ENCODE measurements around the gene HPS4. TPM values are rescaled to one million over a fixed set of nuclear protein-coding genes. Genes with fewer than 3 reads are reported as not detected.
"Not testable (repeated sequence)": the region's sequence is repeated elsewhere in the genome, so short reads cannot be mapped to it uniquely, and the experiment has no call there.

The HPS4 gene
- total RNA-seq = 26.4 TPM
- long read RNA-seq, full-length matches to known transcripts = 1 of 42 reads
- long read RNA-seq, partial matches to known transcripts = 27 of 42 reads
- long read RNA-seq, other reads (novel, unspliced or antisense) = 14 of 42 reads

DNA sequence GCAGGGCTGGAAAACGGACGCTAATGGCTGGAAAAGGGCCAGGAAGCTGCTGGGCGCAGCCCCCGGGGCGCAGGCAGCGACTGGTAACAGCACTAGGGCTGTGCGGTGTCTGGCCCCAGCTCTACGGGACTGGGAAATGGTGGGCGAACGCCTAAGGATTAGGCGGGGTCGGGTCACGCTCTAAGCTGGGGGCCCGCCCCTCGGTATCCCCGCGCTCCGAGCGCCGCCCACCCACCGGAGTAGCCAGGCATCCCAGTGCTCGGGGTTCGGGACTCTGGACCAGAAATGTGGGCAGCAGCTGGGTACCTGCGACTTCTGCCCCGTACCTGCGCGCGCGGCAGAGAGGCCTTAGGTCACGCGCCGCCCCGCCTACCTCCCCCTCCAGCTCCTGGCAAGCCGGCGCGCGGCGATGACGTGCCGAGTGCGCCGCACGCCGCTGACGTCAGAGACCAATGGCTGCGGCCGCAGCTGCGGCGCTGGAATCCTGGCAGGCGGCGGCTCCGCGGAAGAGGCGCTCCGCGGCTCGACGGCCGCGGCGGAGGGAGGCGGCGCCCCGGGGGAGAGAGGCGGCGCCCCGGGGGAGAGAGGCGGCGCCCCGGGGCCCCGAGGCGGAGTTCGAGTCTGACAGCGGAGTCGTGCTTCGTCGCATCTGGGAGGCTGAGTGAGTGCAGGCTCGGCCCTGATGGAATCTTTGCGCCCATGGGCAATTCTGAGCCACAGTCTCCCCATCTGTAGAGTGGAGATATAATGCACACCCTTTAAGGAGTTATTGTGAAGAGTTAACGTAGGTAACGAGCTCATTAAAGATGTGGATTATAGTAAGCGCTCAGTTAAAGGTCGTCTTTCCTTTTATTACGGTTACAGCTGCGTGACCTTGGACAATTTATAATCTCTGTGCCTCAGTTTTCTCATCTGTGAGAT lies at the start of gene HPS4, which contains the start of gene SRRD:
HPS4 (minus strand) TSS at position 345 of the 921 bp plus-strand sequence. CDS start 2,021 bp downstream, outside the sequence.
SRRD (plus strand) TSS at position 439 of the 921 bp plus-strand sequence; CDS start at position 453, 14 bp downstream.
- DNase-seq (ENCODE audit: low spot score) = peak; percentile 97

DNA sequence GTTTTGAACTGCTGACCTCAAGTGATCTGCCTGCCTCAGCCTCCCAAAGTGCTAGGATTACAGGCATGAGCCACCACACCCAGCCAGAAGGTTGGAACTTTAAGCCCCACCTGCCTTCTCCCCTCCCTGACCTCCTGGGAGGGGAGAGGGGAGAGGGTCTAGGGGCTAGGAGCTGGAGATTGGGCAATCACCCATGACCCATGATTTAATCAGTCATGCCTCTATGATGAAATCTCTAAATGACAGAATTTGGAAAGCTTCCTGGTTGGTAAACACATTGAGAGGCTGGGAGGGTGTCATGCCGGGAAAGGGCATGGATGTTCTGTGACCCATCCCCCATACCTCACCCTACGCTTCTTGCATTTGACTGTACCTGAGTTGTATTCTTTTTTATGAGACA lies 45.8 kb upstream of the HPS4 start:
- DNase-seq (ENCODE audit: low spot score) = no peak

- not testable (repeated sequence) for DNase-seq (ENCODE audit: low spot score)
Observed at GRCh38 chr22:26528518-26528917, 44.9 kb upstream of the HPS4 start.

GRCh38 chr22:26527574-26528465 lies 44.2 kb upstream of the HPS4 start:
- DNase-seq (ENCODE audit: low spot score) = no peak

GRCh38 chr22:26527167-26527566 lies 43.6 kb upstream of the HPS4 start:
- no peak for DNase-seq (ENCODE audit: low spot score)

DNA sequence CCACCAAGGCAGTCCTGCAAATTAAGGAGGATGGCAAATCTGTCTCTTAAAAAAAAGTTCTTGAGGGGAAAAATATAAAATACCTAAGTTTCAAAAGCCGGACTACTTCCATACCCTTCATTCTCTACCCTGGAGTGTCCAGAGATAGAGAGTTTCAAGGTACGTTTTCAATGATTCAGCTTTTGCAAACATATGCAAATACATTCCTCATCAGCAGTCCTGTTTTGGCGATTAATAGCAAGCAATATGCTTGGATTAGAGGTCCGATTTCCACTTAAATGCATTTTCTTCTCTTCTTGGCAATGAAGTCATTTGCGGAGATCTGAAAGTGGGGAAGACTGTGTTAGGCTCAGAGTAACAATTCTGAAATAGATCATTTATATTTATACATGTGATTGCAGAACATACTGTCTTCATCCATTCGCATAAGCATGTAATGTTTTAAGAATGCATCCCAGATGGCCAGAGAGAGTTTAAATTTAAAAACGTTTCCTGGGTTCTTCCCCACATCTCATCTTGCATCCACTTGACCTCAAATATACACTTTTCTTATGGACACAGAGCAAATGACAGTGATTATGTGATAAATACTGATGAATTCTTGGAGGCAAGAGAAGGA lies 42.5 kb upstream of the HPS4 start:
- no peak for DNase-seq (ENCODE audit: low spot score)

GRCh38 chr22:26524870-26525269 lies 41.3 kb upstream of the HPS4 start:
- DNase-seq (ENCODE audit: low spot score) = no peak

- no peak for DNase-seq (ENCODE audit: low spot score)
Observed at GRCh38 chr22:26522592-26522991, 39.0 kb upstream of the HPS4 start.

- DNase-seq (ENCODE audit: low spot score) = no peak
Observed at GRCh38 chr22:26522012-26522411, 38.4 kb upstream of the HPS4 start.

GRCh38 chr22:26517429-26517828 lies 33.8 kb upstream of the HPS4 start:
- no peak for DNase-seq (ENCODE audit: low spot score)

DNA sequence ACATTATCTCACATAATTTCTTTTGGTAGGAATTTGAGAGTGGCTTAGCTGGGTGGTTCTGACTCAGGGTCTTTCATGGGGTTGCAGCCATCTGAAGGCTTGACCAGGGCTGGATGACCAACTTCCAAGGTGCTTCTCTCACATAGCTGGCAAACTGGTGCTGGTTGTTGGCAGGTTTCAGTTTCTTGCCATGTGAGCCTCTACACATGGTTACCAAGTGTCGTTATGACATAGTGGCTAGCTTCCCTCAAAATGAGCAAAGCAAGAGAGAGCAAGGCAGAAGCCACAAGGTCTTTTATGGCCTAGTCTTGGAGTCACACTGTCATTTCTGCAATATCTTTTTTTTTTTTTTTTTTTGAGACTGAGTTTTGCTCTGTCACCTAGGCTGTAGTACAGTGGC lies 32.9 kb upstream of the HPS4 start:
- DNase-seq (ENCODE audit: low spot score) = no peak

GRCh38 chr22:26515931-26516330 lies 32.3 kb upstream of the HPS4 start:
- no peak for DNase-seq (ENCODE audit: low spot score)

DNA sequence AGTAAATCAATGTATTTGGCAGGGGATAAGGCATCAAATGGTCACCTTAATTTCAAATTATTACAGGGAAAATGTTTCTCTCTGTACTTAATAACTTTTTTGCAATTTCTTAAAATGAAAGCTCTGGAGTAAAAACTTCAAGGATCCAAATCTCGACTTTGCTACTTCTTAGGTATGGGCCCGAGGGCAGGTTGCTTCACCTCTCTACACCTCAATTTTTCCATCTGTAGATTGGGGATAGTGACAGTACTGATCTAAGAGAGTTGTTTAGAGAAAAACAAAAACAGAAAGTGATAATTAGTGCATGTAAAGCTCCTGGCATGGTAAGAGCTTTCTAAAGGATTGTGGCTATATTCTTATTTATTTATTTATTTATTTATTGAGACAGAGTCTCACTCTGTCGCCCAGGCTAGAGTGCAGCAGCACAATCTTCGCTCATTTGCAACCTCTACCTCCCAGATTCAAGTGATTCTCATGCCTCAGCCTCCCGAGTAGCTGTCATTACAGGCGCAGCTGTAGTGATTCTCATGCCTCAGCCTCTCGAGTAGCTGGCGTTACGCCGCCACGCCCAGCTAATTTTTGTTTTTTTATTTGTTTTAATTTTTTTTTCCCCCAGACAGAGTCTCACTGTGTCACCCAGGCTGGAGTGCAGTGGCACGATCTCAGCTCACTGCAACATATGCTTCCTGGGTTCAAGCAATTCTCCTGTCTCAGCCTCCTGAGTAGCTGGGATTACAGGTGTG lies 31.0 kb upstream of the HPS4 start:
- no peak for DNase-seq (ENCODE audit: low spot score)

- no peak for DNase-seq (ENCODE audit: low spot score)
Observed at GRCh38 chr22:26513838-26514237, 30.3 kb upstream of the HPS4 start.

- DNase-seq (ENCODE audit: low spot score) = peak; percentile 98
Observed at GRCh38 chr22:26512149-26512793, 28.7 kb upstream of the HPS4 start, which contains the start of gene TFIP11. TFIP11 (minus strand) TSS chr22:26512473; CDS start chr22:26510272, 2,201 bp downstream.

DNA sequence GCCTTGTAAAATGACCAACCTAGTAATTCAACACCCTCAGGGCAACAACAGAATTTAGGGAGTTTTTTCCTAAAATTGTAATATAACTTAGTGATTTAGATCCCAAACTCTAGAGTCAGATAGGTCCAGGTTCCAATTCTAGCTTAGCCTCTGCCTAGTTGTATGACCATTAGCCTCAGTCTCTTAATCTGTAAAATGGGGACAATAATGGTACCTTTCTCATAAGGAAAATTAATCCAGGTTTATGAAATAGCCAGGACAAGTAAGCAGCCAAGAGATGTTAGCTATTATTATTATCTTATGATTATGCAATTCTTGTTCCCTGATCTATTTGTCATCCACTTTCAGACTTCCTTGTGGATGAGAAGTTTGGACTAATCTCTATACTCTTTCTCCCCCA lies 24.6 kb upstream of the HPS4 start:
- DNase-seq (ENCODE audit: low spot score) = no peak

DNA sequence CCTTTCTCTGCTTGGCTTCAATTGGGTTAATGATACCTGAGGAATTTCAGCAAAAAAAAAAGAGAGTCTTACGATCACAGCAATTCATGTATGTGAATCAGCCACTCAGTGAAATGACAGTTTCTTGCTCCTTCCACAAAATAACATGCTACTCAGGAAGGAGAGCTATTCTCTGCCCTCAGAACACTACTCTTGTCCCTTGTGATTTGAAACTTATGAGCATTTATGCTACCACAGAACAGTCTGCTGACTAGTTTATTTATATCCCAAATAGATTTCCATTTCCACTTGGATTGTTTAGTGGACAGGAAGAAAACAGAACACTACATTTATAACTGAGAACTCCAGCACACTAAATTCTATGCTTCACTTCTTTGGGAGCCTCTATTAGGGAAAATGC lies 20.2 kb upstream of the HPS4 start:
- no peak for DNase-seq (ENCODE audit: low spot score)

- no peak for DNase-seq (ENCODE audit: low spot score)
Observed at GRCh38 chr22:26502688-26503561, 19.3 kb upstream of the HPS4 start.

DNA sequence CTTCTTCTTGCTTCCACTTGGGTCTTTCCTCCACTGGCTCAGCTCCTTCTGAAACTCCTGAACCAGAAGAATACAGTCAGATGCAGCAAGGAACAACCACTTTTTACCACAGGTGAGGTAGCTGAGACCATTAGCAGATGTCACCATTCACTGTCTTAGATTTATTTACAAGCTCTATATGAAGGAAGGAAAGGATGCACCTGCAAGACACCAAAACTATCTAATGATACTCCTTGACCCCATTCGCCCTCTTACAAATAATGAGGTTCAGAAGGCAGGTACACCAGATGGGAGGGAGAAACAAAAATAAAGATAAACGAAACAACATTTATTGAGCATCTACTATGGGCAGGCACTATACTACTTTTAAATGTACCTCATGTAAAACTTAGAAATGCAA lies 18.4 kb upstream of the HPS4 start:
- DNase-seq (ENCODE audit: low spot score) = no peak

Data from mesenteric fat pad (tissue), 1 donor.